GM08714 (cell line): ENCODE results near the gene ACSL4.

Experiments
- H3K4me3 ChIP-seq: fragments of 200-500 bp; sonication (Bioruptor generic); 2 replicates; pipeline ENCODE4 v1.5.1; 2014; ENCODE audit warnings: mild to moderate bottlenecking, low read length, inconsistent platforms
- ZNF274 ChIP-seq: IDR thresholded peaks from 2 replicates; pipeline ENCODE4 v1.6.1; 2012; ENCODE audit warnings: mild to moderate bottlenecking, low read depth, low read length

The ACSL4 gene

DNA sequence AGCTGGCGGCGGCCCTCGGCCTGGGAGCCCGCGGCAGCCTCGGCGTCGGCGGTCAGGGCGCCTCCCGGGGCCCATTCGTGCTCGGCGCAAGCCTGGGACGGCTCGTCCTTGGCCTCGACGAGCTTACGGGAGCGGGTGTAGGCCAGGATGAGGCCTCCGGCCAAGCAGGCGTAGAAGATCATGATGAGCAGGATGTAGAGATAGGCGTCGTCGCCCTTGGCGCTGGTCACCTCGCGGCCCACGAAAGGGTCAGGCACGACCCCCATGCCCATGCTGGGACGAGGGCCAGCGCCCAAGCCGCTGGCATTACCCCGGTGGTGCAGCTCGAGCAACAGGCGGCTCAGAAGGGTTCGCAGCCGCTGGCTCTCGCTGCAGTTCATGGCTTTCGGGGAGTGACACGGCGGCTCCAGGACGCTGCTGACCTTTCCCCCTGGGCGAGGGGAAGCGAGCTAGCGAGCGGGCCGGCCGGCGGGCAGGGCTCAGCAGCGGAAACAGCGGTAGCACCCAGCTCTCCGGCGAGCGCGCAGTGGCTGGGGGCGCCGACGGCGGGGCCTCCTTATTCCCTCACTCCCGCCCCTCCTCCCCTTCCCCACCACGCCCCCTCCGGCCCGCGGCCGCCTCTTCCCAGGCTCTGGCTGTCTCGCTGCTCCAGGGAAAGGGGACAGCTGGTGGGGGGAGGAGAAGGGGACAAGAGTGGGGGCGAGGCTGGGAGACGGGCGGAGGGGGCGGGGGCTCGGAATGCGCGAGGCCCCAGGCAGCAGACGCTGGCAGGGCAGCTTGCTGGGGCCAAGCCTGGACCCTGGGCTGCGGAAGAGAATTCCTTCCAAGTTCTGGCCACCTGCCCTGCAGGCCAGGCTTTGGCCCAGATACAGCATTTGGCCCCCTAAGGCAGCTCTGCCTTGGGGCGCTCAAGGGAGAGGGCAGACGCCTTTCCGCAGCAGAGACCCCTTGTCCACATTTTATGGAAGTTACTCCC lies 108.1 kb downstream of the ACSL4 start, which contains the start of gene KCNE5:
KCNE5 (minus strand) TSS at position 532 of the 976 bp plus-strand sequence; CDS start at position 380, 152 bp downstream.
- TF ChIP-seq ZNF274, result no peak
- no peak within 1 kb of the TSS for H3K4me3 ChIP-seq

DNA sequence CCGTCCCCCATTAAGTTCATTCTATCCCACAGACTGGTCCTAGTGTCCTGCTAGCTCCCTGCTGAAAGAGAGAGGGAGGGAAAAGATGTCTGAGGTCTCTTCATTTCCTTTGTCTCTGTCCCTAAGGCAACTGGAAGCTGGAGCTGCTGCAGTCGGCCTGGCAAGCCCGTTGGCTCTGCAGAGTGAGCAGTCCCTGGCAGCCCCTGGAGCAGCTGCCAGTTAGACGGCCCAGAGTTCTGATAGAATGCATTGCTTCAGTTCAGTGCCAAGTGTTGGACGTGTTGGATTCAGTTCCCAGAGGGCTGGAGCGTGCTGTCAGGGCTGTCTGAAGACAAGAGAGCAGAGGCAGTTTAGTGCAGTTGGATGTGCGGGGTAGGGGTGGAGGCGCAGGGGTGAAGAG lies 109.1 kb downstream of the ACSL4 start:
- H3K4me3 ChIP-seq, result no peak overlapping the region
- TF ChIP-seq ZNF274, result no peak

DNA sequence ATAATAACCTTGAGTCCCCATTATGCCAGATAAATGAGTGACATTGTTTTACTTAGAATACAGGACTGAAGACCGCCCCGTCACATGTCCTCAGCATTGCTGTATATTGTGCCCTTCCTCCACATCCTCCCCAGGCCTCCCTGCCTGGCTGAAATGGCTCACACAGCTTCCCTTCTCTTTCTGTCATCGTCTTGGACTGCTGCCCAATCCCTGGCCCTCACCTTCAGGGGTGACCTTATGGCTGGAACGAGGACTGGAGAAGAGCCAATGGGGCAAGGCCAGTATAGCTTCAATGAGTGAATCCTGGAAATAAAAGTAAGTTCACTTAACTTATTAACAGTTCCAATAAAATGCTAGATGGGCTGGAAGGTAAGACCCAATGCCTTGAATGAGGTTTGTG lies 110.8 kb downstream of the ACSL4 start:
- TF ChIP-seq ZNF274, result no peak
- no peak overlapping the region for H3K4me3 ChIP-seq

DNA sequence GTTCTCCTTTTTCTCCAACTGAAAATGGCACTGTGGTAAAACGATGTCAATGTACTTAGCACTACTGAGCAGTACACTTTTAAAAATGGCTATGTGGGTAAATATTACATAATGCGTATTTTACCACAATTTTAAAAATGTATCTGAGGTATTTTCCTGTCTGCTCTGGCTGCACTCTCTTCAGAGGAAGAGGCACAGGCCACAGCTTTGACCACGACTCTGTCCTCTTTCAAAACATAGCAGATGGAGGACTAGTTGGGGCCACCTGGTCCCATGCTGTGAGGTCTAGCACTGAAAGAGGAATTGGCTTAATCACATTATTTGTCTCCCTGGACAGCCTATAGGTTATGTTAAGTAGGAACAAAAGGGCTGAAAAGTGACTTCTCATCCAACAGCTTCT lies 113.3 kb downstream of the ACSL4 start:
- no peak overlapping the region for H3K4me3 ChIP-seq
- TF ChIP-seq ZNF274, result no peak

DNA sequence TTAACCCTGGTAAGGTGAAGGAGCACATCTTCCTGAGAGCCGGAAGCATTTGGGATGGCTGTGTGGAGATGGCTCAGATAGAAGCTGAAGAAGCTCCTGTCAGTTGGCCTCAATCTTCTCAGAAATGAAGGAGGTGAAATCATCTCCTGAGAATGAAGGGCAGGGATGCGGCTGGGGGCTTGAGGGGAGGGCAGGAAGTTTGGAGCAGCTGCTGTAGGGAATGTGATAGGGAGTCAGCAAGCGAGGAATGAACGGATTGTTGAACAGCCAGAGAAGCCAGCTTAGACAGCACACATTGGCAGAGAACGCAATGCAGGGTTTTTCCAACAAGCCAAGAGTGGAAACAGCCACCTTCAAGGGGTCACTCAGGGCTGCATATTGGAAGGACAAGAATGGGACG lies 118.1 kb downstream of the ACSL4 start:
- no peak overlapping the region for H3K4me3 ChIP-seq
- no peak for TF ChIP-seq ZNF274

DNA sequence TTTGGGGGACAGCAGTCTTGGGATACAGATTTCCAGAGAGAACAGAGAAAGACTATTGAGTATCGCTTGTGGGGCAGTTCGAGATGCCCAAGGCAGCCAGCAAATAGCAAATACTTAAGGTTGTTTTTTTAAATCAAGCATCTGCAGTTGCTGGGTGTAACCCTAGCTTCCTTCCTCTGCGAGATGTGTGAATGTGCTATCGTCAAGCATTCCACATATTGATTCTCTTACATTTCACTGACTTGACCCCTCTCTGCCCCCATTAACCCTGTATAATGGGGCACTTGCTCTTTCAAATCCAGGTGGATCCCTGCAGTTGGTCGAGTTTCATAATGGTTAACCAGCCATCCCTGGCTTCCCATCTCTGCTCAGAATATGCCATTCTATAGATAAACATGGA lies 131.6 kb downstream of the ACSL4 start:
- H3K4me3 ChIP-seq, result no peak overlapping the region

DNA sequence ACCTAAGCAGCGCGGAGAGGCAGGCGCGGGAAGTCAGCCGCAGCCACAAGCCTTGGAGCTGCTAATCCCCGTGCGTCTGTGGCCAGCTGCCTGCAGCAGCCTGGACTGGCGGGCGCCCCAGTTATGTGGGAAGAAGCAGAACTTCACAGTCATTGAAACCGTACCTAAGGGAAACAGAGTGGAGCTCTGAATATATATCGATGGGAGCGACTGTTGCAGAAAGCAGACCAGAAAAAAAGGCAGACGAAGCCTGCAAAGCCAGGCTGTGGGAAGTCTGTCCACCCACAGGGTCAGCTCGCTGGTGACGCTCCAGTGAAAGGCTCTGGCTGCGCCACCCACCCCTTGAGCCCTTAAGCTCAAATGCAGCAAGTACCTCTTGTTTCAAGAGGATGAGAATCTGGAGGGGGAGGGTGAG lies 132.8 kb downstream of the ACSL4 start:
- no peak for TF ChIP-seq ZNF274
- H3K4me3 ChIP-seq, result no peak overlapping the region

More for the DNA sequence above, 131.6 kb downstream of the ACSL4 start:
- no peak for TF ChIP-seq ZNF274

DNA sequence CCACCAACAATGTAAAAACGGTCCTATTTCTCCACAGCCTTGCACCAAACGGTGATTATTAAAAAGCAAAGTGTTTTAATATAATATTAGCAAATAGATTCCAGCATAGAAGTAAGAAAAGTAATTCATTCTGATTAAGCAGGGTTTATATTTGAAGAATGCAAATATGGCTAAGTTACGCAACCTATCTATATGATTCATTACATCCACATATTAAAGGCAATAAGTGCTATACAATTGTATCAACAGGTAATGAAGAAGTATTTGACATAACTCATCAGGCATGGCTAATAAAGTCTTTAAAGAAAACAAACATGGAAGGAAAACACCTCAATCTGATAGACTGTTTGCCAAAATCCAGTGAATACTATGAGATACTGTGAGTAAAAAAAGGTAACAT lies 137.0 kb downstream of the ACSL4 start:
- TF ChIP-seq ZNF274, result no peak
- H3K4me3 ChIP-seq, result no peak overlapping the region
